Measurements from ENCODE around the gene AURKAIP1.

Gene AURKAIP1

DNA sequence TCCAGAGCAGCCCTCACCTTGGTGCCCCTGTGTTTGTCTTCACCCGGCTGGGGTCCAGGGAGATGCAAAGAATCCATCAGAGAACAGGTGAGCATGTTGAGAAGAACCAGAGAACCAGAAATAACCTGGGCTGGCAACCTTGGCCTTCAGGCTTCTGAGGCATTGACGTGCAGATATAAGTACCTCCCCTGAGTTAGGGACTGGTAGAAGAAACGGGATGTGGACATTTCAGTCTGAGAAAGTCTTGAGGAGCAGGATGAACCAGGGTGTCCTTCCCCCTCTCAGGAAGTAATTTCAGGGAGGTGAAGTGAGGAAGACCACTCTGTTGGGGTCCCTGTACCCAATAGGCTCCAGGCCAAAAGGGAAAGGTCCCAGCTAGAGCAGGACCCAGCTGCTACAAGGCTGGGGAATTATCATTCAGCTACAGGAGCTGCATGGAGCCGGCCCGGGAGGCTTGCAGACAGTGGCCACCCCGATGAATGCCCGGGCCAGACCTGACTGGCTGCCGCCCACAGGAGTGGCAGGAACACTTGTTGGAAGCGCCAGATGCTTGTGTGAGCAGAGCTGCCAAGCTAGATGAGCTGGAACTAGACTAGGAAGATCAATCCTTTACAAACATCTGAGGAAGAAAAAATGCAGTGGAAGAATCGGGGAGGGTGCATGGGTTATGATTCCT, 1.7 kb upstream of the AURKAIP1 start:
- H3K27ac ChIP-seq, result no peak overlapping the region
- TF ChIP-seq, protein P1, sequence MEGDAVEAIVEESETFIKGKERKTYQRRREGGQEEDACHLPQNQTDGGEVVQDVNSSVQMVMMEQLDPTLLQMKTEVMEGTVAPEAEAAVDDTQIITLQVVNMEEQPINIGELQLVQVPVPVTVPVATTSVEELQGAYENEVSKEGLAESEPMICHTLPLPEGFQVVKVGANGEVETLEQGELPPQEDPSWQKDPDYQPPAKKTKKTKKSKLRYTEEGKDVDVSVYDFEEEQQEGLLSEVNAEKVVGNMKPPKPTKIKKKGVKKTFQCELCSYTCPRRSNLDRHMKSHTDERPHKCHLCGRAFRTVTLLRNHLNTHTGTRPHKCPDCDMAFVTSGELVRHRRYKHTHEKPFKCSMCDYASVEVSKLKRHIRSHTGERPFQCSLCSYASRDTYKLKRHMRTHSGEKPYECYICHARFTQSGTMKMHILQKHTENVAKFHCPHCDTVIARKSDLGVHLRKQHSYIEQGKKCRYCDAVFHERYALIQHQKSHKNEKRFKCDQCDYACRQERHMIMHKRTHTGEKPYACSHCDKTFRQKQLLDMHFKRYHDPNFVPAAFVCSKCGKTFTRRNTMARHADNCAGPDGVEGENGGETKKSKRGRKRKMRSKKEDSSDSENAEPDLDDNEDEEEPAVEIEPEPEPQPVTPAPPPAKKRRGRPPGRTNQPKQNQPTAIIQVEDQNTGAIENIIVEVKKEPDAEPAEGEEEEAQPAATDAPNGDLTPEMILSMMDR (conservative IDR thresholded peaks at IDR 0.05), result no peak

DNA sequence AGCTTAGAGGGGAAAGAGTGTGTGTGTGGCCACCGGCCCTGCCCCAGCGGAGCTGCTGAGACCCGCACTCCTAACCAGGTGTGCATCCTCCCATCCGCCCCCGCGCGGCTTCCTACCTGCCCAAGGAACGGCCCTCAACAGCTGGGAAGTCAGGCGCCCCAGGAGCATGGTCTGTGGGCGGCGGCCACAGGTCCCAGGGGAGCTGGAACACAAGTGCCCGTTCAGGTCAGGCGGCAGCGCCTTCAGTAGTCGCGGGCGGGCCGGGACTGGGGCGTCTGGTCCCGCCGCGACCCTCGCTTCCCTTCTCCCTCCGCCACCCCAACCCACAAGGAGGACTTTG, 448 bp downstream of the AURKAIP1 start:
- TF ChIP-seq, protein P1 (conservative IDR thresholded peaks at IDR 0.05), result no peak
- H3K27ac ChIP-seq, result peak overlapping the region; percentile 99

DNA sequence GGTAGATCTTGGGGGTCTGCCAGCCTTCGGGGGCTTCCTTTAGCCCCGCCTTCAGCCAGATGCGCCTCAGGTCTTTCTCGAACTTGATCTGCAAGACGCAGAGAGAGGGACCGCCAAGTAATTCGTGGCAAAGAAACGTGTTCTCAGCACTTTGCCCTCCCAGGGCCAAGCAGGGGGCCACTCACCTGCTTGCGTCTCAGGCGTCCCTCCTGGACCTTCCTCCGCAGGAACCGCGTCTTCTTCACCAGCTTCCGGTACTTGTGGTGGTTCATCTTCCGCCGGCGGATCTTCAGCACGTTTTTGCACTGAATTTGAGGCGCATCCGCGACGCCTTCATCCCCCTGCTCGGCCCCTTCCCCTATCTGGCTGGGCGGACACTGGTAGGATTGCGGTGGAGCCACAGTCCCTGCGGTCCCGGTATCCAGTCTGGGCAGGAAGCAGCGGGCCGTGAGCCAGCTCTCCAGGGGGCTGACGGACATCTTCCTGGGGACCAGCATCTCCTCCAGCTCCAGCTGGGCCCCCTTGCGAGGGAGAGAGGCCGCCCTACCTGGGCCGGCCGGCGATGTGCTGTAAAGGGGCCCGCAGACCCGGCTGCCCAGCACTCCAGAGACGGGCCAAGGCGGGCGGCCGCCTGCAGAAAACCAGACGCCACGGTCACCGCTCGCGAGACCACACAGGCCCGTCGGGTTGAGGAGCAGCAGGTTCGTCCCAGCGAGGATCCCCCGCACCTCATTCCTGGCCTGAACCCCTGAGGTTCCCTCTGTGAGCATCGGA, 1.0 kb downstream of the AURKAIP1 start:
- peak overlapping the region; percentile 99 for H3K27ac ChIP-seq
- TF ChIP-seq, protein P1 (conservative IDR thresholded peaks at IDR 0.05), result no peak

DNA sequence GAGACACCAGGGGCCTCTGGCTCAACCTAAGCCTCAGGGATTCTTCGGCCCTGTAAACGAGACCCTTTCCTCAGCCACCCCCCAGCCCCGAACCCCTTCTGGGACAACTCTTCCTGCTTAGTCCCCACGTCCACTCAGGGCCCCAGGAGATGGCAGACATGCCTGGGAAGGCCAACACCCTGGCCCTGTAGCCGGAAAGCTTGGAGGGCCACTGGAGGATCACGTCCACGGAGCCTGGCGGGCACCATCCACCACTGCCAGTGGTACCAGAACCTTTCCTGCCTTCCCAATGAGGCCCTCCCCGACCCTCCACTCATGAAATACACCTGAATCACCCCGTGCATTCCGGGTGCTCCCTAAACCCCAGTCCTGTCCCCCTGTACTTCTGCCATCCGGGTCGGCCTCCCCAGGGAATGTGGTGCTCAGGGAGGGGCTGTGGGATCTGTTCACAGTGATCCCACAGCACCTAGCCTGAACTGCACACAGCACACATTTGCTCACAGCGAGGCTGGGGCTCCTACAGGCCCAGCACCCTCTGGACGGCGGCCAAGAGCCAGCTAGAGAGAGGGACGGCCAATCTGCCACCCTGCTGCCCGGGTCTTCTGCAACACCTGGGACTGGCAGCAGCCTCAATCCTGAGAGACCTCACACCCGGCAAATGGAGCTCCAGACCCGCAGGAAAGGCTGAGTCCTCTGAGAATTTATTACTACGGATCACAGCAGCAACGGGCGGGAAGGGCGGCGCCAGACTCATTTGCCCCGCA, 1.8 kb downstream of the AURKAIP1 start:
- TF ChIP-seq, protein P1 (conservative IDR thresholded peaks at IDR 0.05), result no peak
- peak overlapping the region; percentile 99; the same call in 1 of the 2 replicates for H3K27ac ChIP-seq

DNA sequence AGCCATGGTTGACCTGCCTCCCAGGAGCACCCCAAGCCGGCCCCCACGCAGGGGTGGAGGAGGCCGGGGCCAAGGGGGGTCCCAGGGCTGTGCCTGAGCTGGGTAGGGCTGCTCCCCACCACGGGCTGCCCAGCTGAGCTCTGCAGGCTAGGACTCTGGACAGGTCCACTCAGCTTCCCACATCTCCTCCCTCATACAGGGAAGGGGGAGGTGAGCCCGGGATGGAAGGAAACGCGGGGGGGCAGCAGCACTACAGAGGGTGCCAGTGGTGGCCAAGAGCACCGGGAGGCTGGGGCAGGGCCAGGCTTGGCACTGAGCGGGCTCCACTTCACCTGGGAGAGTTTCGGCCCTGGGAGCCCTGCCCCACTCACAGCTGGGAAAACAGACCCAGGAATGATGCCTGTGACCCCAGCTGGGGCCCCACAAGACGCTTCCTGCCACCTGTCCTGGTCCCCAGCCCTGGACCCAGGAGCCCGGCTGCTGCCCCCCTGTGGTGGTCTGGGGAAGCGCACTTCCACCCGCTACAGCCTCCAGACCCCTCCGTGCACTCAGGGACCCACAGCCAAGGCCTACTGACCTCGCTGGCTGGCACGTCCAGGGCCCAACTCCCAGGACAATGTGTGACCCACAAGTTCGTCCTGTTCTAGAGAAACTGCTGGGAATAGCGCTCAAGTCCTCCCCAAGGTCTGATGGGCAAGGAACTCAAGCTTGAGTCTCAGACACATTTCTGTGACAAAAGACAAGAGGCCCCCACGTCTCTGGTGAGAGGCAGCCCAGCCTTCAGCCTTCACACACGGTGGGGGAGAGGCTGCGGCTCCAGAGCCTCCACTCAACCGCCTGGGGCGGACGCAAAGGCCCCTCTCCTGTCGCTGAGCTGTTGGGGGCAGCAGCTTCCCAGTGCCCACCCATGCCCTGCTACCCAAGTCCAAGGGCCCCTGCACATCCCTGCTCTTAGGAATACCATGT, 3.0 kb downstream of the AURKAIP1 start:
- H3K27ac ChIP-seq, result no peak overlapping the region

DNA sequence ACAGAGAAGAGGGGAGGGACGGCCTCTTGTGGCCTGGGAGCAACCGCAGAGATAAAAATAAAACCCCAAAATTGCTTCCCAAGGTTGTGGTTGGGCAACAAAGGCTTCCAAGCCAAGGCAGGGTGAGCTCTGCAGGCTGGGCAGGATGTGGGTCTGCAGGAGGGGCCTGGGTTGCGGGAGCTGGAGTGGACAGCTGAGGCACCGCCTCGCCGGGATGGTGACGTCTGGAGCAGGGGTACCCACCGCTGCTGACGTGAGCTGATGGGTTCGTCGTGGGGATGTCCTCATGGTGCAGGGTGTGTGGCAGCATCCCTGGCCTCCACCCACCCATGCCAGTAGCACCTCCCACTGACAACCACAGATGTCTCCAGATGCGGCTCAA, 3.7 kb downstream of the AURKAIP1 start:
- no peak overlapping the region for H3K27ac ChIP-seq
- TF ChIP-seq, protein P1 (conservative IDR thresholded peaks at IDR 0.05), result no peak

More for the DNA sequence above, 3.0 kb downstream of the AURKAIP1 start:
- TF ChIP-seq, protein P1 (conservative IDR thresholded peaks at IDR 0.05), result peak; percentile 96
